Measurements from ENCODE around the gene TSPAN31.

Gene TSPAN31

GRCh38 chr12:57715786-57716185 lies 29.1 kb upstream of the TSPAN31 start:
- Histone ChIP-seq H3K4me1 (no peaks in the 10 kb centered on the region), H3K4me3 (ENCODE audit: low read depth, low read length) (no peak overlapping the region), H3K79me2 (peaks cover 6% of the 10 kb centered on the region), H3K4me2 (ENCODE audit: low read length) (no peak overlapping the region), H3K36me3 (ENCODE audit: control insufficient read depth, insufficient read depth, low read length) (no peaks in the 10 kb centered on the region), H3K27ac (no peak overlapping the region), H3K9ac (no peak overlapping the region), H3K9me3 (ENCODE audit: control insufficient read depth, low read length) (no peaks in the 10 kb centered on the region), H2AFZ (no peak overlapping the region), H3K27me3 (ENCODE audit: control insufficient read depth, insufficient read depth, low read length) (no peaks in the 10 kb centered on the region)
- TF ChIP-seq CTCF (IDR thresholded peaks at IDR 0.05) = no peak

GRCh38 chr12:57716305-57716704 lies 28.5 kb upstream of the TSPAN31 start:
- H3K4me3 ChIP-seq (ENCODE audit: low read depth, low read length) = no peak overlapping the region
- no peak overlapping the region for H3K9ac ChIP-seq

GRCh38 chr12:57717131-57717530 lies 27.7 kb upstream of the TSPAN31 start:
- Histone ChIP-seq H3K4me3 (ENCODE audit: low read depth, low read length) (no peak overlapping the region), H3K9ac (no peak overlapping the region), H3K9me3 (ENCODE audit: control insufficient read depth, low read length) (no peaks in the 10 kb centered on the region), H2AFZ (no peak overlapping the region), H3K27ac (no peak overlapping the region), H3K4me1 (no peaks in the 10 kb centered on the region), H3K27me3 (ENCODE audit: control insufficient read depth, insufficient read depth, low read length) (no peaks in the 10 kb centered on the region), H3K36me3 (ENCODE audit: control insufficient read depth, insufficient read depth, low read length) (no peaks in the 10 kb centered on the region), H3K4me2 (ENCODE audit: low read length) (no peak overlapping the region), H3K79me2 (peaks cover 3% of the 10 kb centered on the region)
- no peak for TF ChIP-seq CTCF (IDR thresholded peaks at IDR 0.05)

More at GRCh38 chr12:57716305-57716704, 28.5 kb upstream of the TSPAN31 start:
- Histone ChIP-seq H2AFZ (no peak overlapping the region), H3K4me2 (ENCODE audit: low read length) (no peak overlapping the region), H3K27ac (no peak overlapping the region), H3K9me3 (ENCODE audit: control insufficient read depth, low read length) (no peaks in the 10 kb centered on the region), H3K79me2 (peaks cover 6% of the 10 kb centered on the region), H3K36me3 (ENCODE audit: control insufficient read depth, insufficient read depth, low read length) (no peaks in the 10 kb centered on the region), H3K27me3 (ENCODE audit: control insufficient read depth, insufficient read depth, low read length) (no peaks in the 10 kb centered on the region), H3K4me1 (no peaks in the 10 kb centered on the region)
- no peak for TF ChIP-seq CTCF (IDR thresholded peaks at IDR 0.05)

- no peak for TF ChIP-seq CTCF (IDR thresholded peaks at IDR 0.05)
- H3K9me3 ChIP-seq (ENCODE audit: control insufficient read depth, low read length) = no peaks in the 10 kb centered on the region
- H3K4me1 ChIP-seq = no peaks in the 10 kb centered on the region
- no peak overlapping the region for H3K4me2 ChIP-seq (ENCODE audit: low read length)
- no peaks in the 10 kb centered on the region for H3K27me3 ChIP-seq (ENCODE audit: control insufficient read depth, insufficient read depth, low read length)
- H3K9ac ChIP-seq = no peak overlapping the region
- H3K27ac ChIP-seq = no peak overlapping the region
- no peak overlapping the region for H2AFZ ChIP-seq
- H3K4me3 ChIP-seq (ENCODE audit: low read depth, low read length) = no peak overlapping the region
- H3K36me3 ChIP-seq (ENCODE audit: control insufficient read depth, insufficient read depth, low read length) = no peaks in the 10 kb centered on the region
- no peaks in the 10 kb centered on the region for H3K79me2 ChIP-seq
Measured at GRCh38 chr12:57717846-57718640, 26.8 kb upstream of the TSPAN31 start.
